C4-2B (cell line): Measurements from ENCODE around the gene SYT8.

Source experiments
- ZFX ChIP-seq: fragments of 450-650 bp; IDR thresholded peaks from 2 replicates; pipeline ENCODE4 v1.6.1; 2017
- TF ChIP-seq, protein P1 (sequence below): fragments of 450-650 bp; conservative IDR thresholded peaks from 2 replicates; pipeline ENCODE4 v1.5.1; 2017; ENCODE audit warnings: mild to moderate bottlenecking

DNA sequence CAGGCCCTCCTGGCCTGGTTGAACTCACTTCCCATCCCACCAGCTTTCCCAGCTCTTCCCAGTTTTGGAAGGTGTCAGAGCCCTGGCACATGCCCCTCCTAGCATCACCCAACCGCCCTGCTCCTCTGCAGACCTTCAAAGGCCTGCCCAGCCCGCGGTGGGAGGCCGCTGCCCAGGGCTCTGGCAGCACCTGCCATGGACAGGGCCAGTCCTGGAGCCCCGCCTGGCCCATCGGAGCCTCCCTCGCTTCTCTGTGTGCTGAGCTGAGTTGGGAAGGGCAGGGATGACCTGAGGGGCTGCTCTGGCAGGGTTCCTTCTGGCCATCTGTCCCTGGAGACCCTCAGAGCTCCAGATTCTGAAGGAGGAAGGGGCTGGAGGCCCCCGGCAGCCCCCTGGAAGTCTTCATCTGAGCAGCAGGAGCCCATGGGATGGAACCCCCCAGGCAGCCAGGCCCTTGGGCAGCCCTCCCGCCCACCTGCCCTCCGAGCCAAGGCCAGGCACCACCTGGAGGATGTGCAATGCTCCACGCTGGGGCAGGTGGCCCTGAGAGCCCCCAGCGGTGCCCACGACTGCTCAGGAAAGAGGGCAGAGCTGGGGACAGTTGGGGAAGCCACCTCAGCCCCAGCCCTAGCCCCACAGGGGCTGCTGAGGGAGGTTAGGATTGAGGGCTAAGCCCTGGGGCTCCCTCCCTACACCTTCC lies 21.7 kb downstream of the SYT8 start:
- TF ChIP-seq, protein P1, sequence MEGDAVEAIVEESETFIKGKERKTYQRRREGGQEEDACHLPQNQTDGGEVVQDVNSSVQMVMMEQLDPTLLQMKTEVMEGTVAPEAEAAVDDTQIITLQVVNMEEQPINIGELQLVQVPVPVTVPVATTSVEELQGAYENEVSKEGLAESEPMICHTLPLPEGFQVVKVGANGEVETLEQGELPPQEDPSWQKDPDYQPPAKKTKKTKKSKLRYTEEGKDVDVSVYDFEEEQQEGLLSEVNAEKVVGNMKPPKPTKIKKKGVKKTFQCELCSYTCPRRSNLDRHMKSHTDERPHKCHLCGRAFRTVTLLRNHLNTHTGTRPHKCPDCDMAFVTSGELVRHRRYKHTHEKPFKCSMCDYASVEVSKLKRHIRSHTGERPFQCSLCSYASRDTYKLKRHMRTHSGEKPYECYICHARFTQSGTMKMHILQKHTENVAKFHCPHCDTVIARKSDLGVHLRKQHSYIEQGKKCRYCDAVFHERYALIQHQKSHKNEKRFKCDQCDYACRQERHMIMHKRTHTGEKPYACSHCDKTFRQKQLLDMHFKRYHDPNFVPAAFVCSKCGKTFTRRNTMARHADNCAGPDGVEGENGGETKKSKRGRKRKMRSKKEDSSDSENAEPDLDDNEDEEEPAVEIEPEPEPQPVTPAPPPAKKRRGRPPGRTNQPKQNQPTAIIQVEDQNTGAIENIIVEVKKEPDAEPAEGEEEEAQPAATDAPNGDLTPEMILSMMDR: no peak
- TF ChIP-seq ZFX: no peak
